Measurements from ENCODE around the gene ARHGAP10. TPM values are rescaled to one million over a fixed set of nuclear protein-coding genes. Genes with fewer than 3 reads are reported as not detected.

ARHGAP10 gene
- polyA plus RNA-seq, 1 donor = 11.0 TPM

DNA sequence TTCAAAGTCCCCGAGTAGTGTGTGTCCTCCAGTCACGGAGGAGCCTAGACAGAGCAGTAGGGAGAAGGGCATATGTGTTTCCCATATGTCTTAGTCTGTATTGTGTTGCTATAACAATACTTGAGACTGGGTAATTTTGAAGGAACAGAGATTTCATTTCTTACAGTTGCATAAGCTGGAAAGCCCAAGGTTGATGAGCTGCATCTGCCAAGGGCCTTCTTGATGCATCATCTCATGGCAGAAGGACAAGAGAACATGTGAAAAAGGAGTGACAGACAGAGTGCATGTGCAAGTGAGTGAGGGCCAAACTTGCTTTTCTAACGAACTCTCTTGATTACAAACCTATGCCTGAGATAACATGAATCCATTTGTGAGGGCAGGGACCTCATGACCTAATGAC is 243.4 kb downstream of the ARHGAP10 start:
- Histone ChIP-seq H3K4me1 (ENCODE audit: control insufficient read depth, insufficient read depth, low read length) (no peaks in the 10 kb centered on the region), H3K4me3 (ENCODE audit: low read length) (no peak overlapping the region), H3K27me3 (ENCODE audit: control insufficient read depth, insufficient read depth, low read length) (no peaks in the 10 kb centered on the region), H3K27ac (ENCODE audit: low read length) (no peak overlapping the region), H3K36me3 (ENCODE audit: control insufficient read depth, insufficient read depth, low read length) (no peaks in the 10 kb centered on the region), H3K9me3 (ENCODE audit: control insufficient read depth, low read depth, low read length) (no peaks in the 10 kb centered on the region)
- no CpG with 5 or more reads among the region's 3 CpGs for whole genome bisulfite sequencing (ENCODE audit: insufficient coverage, low lambda C conversion rate)
- no peak for DNase-seq

DNA sequence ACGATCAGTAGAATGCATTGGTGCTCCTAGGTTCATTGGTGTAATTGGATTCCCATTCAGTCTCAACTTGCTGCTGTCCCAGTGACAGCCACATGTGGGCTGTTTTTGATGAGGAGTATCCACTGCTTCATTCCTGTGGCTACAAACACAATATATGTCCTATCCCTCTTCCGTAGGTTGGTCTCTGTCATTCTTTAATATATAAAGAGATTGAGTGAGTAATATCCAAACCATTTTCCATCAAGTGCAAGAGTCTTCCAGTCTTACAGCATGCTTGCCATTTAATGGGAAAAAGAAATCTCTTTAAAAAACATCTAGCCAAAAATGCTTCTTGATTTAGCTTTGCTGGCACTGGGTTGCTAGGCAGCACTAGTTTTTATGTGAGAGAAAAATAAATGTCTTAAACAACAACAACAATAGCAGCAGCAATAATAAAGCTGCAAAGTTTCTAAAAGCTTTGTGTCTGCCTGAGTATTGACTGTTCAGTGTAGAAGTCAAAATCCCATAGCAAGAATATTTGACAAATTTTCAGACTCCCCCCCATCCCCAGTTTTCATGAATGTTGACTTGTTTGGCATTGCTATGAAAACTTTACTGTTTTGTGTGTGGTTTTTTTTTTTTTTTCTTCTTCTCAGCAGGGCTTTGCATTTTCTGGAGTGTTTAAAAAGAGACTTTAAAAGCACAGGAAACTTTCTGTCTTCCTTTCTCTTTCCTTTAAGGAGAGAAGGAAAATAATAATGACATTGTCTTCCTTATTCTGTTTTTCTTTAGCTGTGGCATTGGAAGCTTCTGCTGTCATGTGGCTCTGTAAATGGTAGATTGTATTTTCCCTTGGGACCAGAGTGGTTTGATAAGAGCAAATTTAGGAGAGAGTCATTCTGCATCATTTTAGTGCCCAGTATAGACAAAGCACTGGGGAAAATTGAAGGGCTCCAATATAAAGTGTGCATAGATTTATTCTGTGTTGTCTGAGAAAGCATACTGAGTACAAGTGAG is 244.3 kb downstream of the ARHGAP10 start:
- WGBS (ENCODE audit: insufficient coverage, low lambda C conversion rate) = no CpG with 5 or more reads among the region's 2 CpGs
- DNase-seq = no peak
- Histone ChIP-seq H3K9me3 (ENCODE audit: control insufficient read depth, low read depth, low read length) (no peaks in the 10 kb centered on the region), H3K4me3 (ENCODE audit: low read length) (no peak overlapping the region), H3K27ac (ENCODE audit: low read length) (no peak overlapping the region), H3K4me1 (ENCODE audit: control insufficient read depth, insufficient read depth, low read length) (no peaks in the 10 kb centered on the region), H3K36me3 (ENCODE audit: control insufficient read depth, insufficient read depth, low read length) (no peaks in the 10 kb centered on the region), H3K27me3 (ENCODE audit: control insufficient read depth, insufficient read depth, low read length) (no peaks in the 10 kb centered on the region)

DNA sequence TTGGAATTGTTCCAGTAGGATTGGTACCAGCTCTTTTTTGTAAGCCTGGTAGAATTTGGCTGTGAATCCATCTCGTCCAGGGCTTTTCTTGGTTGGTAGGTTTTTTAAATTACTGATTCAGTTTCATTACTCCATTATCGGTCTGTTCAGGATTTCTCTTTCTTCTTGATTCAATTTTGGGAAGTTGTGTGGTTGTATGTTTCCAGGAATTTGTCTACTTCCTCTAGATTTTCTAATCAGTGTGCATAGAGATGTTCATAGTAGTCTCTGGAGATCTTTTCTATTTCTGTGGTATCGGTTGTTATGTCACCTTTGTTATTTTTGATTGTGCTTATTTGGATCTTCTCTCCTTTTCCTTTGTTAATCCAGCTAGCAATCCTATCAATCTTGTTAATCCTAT is 248.7 kb downstream of the ARHGAP10 start:
- DNase-seq = no peak
- no CpG with 5 or more reads among the region's 3 CpGs for WGBS (ENCODE audit: insufficient coverage, low lambda C conversion rate)
- Histone ChIP-seq H3K4me1 (ENCODE audit: control insufficient read depth, insufficient read depth, low read length) (no peaks in the 10 kb centered on the region), H3K4me3 (ENCODE audit: low read length) (no peak overlapping the region), H3K9me3 (ENCODE audit: control insufficient read depth, low read depth, low read length) (no peaks in the 10 kb centered on the region), H3K27ac (ENCODE audit: low read length) (no peak overlapping the region), H3K36me3 (ENCODE audit: control insufficient read depth, insufficient read depth, low read length) (no peaks in the 10 kb centered on the region), H3K27me3 (ENCODE audit: control insufficient read depth, insufficient read depth, low read length) (no peaks in the 10 kb centered on the region)

DNA sequence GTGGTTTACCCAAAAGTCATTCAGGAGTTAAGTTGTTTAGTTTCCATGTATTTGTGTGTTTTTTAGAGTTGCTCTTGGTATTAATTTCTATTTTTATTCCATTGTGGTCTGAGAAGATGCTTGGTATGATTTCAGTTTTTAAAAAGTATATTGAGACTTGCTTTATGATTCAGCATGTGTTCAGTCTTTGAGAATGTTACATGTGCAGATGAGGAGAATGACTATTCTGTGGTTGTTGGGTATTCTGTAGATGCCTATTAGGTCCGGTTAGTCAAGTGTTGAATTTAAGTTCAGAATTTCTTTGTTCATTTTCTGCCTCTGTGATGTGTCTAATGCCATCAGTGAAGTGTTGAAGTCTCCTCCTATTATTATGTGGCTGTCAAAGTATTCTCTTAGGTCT is 249.4 kb downstream of the ARHGAP10 start:
- DNase-seq = no peak
- no CpG with 5 or more reads among the region's 1 CpG for WGBS (ENCODE audit: insufficient coverage, low lambda C conversion rate)
- Histone ChIP-seq H3K9me3 (ENCODE audit: control insufficient read depth, low read depth, low read length) (no peaks in the 10 kb centered on the region), H3K4me3 (ENCODE audit: low read length) (no peak overlapping the region), H3K27ac (ENCODE audit: low read length) (no peak overlapping the region), H3K4me1 (ENCODE audit: control insufficient read depth, insufficient read depth, low read length) (no peaks in the 10 kb centered on the region), H3K27me3 (ENCODE audit: control insufficient read depth, insufficient read depth, low read length) (no peaks in the 10 kb centered on the region), H3K36me3 (ENCODE audit: control insufficient read depth, insufficient read depth, low read length) (no peaks in the 10 kb centered on the region)

DNA sequence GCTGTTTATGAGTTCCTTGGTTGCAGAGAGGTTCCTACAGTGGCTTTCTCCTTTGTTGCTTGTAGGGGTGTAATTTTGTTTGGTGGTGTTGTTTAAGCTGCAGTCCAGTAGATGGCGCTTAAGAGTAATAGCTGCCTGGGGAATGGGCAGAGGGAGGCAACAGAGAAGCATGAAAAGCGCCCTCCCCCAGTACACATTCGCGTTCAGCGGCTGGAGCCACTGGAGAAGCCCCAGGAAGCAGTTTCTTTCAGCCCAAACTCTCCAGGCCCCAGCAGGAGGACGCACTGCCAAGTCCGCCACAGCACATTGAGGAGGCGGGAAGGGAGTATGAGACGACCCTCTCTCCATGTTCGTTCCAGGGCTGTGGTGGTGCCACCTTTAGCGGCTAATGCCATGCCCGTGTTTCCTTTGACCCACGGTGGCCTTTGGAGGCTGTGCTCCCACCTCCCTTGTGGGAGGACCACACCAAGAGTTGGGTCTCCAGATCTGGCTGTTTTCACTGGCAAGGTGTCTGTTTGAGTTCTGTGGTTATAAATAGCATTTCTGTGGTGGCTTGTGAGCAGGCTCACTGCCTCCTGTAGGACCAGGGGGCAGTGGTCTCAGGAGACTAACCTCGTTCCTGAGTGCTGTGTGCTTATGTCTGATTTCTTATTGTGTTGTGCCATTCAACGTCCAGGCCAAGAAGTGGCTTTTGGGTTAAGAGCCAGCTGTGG is 252.3 kb downstream of the ARHGAP10 start:
- peak in 1 of 2 donors; percentile 15 for DNase-seq
- Histone ChIP-seq H3K4me3 (ENCODE audit: low read length) (no peak overlapping the region), H3K27ac (ENCODE audit: low read length) (no peak overlapping the region), H3K36me3 (ENCODE audit: control insufficient read depth, insufficient read depth, low read length) (no peaks in the 10 kb centered on the region), H3K4me1 (ENCODE audit: control insufficient read depth, insufficient read depth, low read length) (no peaks in the 10 kb centered on the region), H3K27me3 (ENCODE audit: control insufficient read depth, insufficient read depth, low read length) (no peaks in the 10 kb centered on the region), H3K9me3 (ENCODE audit: control insufficient read depth, low read depth, low read length) (no peaks in the 10 kb centered on the region)
- no CpG with 5 or more reads among the region's 15 CpGs for WGBS (ENCODE audit: insufficient coverage, low lambda C conversion rate)

DNA sequence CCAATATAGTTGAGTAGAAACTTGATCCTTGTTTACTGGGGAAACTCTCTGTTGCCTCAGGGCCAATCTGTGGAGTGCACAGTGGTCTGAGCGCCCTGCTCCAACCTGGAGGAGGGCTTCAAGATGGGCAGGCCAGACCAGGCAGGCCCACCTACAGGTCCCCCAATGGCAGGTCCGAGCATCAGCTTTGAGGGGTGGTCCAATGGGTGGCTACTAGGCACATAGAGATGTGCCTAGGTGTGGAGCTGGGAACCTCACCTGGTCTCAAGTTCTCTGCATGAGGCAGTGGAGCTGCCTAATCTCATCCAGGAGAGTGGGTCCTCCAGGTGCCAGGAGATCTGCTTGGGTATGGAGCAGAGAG is 252.9 kb downstream of the ARHGAP10 start:
- H3K27me3 ChIP-seq (ENCODE audit: control insufficient read depth, insufficient read depth, low read length) = no peaks in the 10 kb centered on the region
- no peak overlapping the region for H3K4me3 ChIP-seq (ENCODE audit: low read length)
- no peak overlapping the region for H3K27ac ChIP-seq (ENCODE audit: low read length)
- no peaks in the 10 kb centered on the region for H3K36me3 ChIP-seq (ENCODE audit: control insufficient read depth, insufficient read depth, low read length)
- WGBS (ENCODE audit: insufficient coverage, low lambda C conversion rate) = no CpG with 5 or more reads among the region's 2 CpGs
- no peak for DNase-seq
- no peaks in the 10 kb centered on the region for H3K4me1 ChIP-seq (ENCODE audit: control insufficient read depth, insufficient read depth, low read length)
- no peaks in the 10 kb centered on the region for H3K9me3 ChIP-seq (ENCODE audit: control insufficient read depth, low read depth, low read length)

DNA sequence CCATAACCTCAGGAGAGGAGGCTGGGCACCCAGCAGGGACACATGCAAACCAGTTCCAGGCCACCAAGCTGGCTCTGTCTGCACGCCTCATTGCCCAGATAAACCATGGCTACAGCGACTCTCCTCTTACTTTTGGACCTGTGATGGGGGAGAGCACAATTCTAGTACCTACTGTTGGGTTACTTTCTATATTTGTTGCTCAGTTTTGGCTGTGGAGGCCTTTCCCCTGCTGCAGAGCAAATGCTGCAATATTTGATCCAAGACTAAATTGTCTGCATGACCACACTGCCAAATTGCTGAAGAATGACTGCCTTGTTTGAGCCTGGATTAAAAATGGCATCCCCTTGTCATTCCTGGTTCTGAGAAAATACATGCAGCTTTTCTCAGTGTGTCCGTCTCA is 253.5 kb downstream of the ARHGAP10 start:
- Histone ChIP-seq H3K36me3 (ENCODE audit: control insufficient read depth, insufficient read depth, low read length) (peaks cover 2% of the 10 kb centered on the region), H3K27me3 (ENCODE audit: control insufficient read depth, insufficient read depth, low read length) (no peaks in the 10 kb centered on the region), H3K27ac (ENCODE audit: low read length) (no peak overlapping the region), H3K4me1 (ENCODE audit: control insufficient read depth, insufficient read depth, low read length) (no peaks in the 10 kb centered on the region), H3K4me3 (ENCODE audit: low read length) (no peak overlapping the region), H3K9me3 (ENCODE audit: control insufficient read depth, low read depth, low read length) (no peaks in the 10 kb centered on the region)
- no CpG with 5 or more reads among the region's 3 CpGs for WGBS (ENCODE audit: insufficient coverage, low lambda C conversion rate)
- no peak for DNase-seq

DNA sequence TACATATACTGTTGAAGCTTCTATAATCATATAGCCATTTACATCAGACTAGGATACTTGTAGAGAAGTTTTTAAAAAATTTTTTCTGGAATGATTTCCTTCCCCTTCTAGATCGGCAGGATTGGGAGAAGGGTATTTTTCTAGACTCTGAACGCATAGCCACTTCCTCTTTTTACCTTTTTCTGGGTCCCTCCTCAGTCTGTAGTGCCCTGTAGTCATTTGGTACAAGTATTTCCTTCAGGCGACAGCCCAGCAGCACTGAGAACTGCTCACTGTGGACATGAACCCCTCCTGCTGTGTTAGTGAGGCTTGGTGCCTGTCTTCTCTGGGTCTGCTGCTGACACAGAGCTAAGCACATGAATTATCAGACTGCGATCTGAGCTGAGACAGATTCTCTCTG is 255.4 kb downstream of the ARHGAP10 start:
- Histone ChIP-seq H3K4me3 (ENCODE audit: low read length) (no peak overlapping the region), H3K27me3 (ENCODE audit: control insufficient read depth, insufficient read depth, low read length) (no peaks in the 10 kb centered on the region), H3K4me1 (ENCODE audit: control insufficient read depth, insufficient read depth, low read length) (no peaks in the 10 kb centered on the region), H3K27ac (ENCODE audit: low read length) (no peak overlapping the region), H3K9me3 (ENCODE audit: control insufficient read depth, low read depth, low read length) (no peaks in the 10 kb centered on the region), H3K36me3 (ENCODE audit: control insufficient read depth, insufficient read depth, low read length) (peaks cover 2% of the 10 kb centered on the region)
- no peak for DNase-seq
- 83% methylated on average over 1 of the region's 4 CpGs for WGBS (ENCODE audit: insufficient coverage, low lambda C conversion rate)

DNA sequence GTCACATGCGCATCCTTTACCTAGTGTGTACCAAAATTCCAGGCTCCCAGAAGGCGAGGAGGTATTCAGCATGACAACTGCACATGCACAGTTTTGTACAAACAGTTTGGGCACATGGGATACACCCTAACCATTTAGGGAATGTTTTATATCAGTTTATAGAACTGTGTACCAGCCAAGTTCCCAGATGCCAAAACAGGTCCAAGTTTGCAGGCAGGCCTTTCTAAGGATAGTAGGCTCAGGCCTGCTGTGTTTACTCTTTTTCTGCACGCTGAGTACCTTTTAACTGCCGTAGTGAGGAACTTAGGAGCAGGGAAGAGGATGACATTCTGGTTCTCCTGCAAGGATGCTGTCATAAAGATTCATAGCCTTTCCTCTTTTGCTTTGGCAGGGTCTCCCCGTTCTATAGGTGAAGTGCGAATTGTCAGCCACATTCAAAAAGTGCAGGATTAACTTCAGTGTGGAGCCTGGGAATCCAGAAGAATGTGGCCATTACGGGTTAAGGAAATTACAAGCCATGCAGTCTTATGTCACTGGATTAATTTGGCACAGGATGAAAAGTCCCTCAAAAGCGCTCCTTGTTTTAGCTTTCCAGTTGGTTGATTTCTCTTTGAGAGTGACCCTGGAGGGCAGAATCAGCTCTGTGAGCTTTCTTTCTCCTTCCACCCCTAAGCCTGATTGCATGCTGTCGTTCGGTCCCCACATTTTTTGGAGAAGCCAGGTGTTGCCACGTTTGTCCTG is 259.8 kb downstream of the ARHGAP10 start:
- H3K9me3 ChIP-seq (ENCODE audit: control insufficient read depth, low read depth, low read length) = no peaks in the 10 kb centered on the region
- H3K27ac ChIP-seq (ENCODE audit: low read length) = no peak overlapping the region
- no peak overlapping the region for H3K4me3 ChIP-seq (ENCODE audit: low read length)
- WGBS (ENCODE audit: insufficient coverage, low lambda C conversion rate) = 90% methylated on average over 2 of the region's 11 CpGs
- no peaks in the 10 kb centered on the region for H3K27me3 ChIP-seq (ENCODE audit: control insufficient read depth, insufficient read depth, low read length)
- H3K36me3 ChIP-seq (ENCODE audit: control insufficient read depth, insufficient read depth, low read length) = peaks cover 2% of the 10 kb centered on the region
- H3K4me1 ChIP-seq (ENCODE audit: control insufficient read depth, insufficient read depth, low read length) = no peaks in the 10 kb centered on the region
- no peak for DNase-seq

DNA sequence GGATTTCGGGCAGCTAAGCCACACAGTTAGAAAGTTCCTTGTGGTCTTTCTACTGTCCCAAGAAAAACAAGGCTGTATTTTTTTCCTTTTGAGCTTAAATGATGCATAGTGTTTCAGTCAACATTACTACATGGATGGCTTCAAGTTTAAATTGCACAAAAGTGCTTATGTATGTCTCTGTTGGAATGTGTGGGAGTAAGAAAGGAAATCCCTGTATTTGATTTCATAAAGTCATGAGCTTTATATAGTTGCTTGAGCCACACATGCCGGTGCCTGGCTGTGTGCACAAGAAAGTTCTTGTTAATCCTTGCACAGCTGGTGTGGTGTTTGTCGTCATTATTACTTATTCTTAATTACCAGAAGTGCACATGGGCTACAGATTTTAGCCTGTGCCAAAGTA is 262.2 kb downstream of the ARHGAP10 start:
- no peak overlapping the region for H3K27ac ChIP-seq (ENCODE audit: low read length)
- no CpG with 5 or more reads among the region's 3 CpGs for WGBS (ENCODE audit: insufficient coverage, low lambda C conversion rate)

More for the DNA sequence above, 262.2 kb downstream of the ARHGAP10 start:
- peaks cover 2% of the 10 kb centered on the region for H3K36me3 ChIP-seq (ENCODE audit: control insufficient read depth, insufficient read depth, low read length)
- H3K9me3 ChIP-seq (ENCODE audit: control insufficient read depth, low read depth, low read length) = no peaks in the 10 kb centered on the region
- DNase-seq = no peak
- H3K27me3 ChIP-seq (ENCODE audit: control insufficient read depth, insufficient read depth, low read length) = no peaks in the 10 kb centered on the region
- H3K4me1 ChIP-seq (ENCODE audit: control insufficient read depth, insufficient read depth, low read length) = no peaks in the 10 kb centered on the region
- no peak overlapping the region for H3K4me3 ChIP-seq (ENCODE audit: low read length)

All from large intestine (tissue), 3 donors.